Right kidney (tissue), 9 donors: Measurements from ENCODE around the gene DEFB116.
"Not testable (repeated sequence)": the region's sequence is repeated elsewhere in the genome, so short reads cannot be mapped to it uniquely, and the experiment has no call there.

Experiments used
- DNase-seq: peaks from one replicate; pipeline ENCODE4 v3.0.0-alpha.2; 2016
- long read RNA-seq, 8 donors: transcript quantifications; one replicate each; lab custom pipeline, GENCODE V29; 2026

The DEFB116 gene, protein sequence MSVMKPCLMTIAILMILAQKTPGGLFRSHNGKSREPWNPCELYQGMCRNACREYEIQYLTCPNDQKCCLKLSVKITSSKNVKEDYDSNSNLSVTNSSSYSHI
- long read RNA-seq, donor 1 = 0 reads
- long read RNA-seq, donor 2 = 0 reads
- long read RNA-seq, donor 3 = 0 reads
- long read RNA-seq, donor 4 = 0 reads
- long read RNA-seq, donor 5 = 0 reads
- long read RNA-seq, donor 6 = 0 reads
- long read RNA-seq, donor 7 = 0 reads
- long read RNA-seq, donor 8 = 0 reads

DNA sequence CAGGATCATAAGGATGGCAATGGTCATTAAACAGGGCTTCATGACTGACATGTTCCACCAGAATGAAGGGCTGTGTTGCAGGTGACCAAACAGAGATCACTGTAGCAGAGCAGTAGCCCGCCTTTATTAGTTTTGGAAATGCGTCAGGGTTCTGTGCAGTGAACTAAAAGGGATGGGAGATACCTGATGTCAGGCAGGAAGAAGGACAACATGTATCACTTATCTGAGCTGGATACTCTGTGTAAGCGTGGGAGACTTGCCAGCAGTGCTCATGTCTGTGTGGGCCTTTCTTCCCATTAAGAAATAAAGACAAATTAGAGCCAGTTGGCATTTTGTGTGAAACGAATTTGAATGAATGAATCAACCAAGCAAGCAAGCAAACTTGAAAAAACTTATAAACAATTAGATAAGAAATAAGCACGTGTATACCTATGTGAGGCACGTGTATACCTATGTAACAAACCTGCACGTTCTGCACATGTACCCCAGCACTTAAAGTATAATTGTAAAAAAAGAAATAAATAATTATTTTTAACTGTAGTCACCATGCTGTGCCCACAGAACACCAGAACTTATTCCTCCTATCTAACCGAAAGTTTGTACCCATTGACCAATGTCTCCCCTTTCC lies at the start of gene DEFB116:
DEFB116 (minus strand) TSS at position 51 of the 628 bp plus-strand sequence; CDS start at position 51, 0 bp downstream.
- DNase-seq = no peak

DNA sequence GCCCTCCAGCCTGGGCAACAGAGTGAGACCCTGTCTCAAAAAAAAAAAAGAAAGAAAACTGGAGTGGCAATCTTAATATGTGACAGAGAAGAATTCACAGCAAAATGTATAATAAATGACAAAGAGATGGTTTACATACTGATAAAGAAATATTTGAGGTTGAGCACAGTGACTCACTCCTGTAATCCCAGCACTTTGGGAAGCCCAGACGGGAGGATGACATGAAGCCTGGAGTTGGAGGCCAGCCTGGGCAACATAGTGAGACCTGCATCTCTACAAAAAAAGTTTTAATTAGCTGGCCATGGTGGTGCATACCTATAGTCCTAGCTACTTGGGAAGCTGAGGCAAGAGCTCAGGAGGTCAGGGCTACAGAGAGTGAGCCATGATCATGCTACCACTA lies 47.6 kb upstream of the DEFB116 start:
- DNase-seq = no peak

DNA sequence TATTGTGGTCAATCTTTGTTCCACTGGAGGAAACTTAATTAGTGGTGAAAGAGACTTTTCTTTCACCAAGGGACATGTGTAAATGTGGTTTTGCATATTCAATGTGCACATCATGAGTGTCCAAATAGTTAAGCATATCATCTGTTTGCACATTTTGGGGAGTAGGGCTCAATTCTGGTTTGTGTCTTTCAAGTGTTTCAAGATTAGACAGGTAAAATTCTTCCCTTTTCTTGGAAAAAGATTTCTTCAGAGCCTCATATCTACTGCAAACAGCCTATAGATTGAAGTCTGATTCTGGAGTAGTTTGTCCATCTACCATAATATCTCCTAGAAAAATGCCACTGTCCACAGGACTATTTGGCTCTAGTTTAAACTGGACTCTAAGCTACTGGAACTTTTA lies 33.1 kb upstream of the DEFB116 start:
- DNase-seq = no peak

DNA sequence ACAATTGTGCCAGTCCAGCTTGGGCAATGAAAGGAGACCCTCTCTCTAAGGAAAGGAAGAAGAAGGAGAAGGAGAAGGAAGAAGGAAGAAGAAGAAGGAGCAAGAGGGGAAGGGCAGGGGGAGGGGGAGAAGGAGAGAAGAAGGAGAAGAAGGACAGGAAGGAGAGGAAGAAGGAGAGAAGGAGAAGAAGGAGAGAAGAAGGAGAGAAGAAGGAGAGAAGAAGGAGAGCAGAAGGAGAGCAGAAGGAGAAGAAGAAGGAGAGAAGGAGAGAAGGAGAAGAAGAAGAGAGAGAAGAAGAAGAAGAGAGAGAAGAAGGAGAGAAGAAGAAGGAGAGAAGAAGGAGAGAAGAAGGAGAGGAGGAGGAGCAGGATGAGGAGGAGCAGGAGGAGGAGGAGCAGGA lies 22.5 kb upstream of the DEFB116 start:
- DNase-seq = no peak

DNA sequence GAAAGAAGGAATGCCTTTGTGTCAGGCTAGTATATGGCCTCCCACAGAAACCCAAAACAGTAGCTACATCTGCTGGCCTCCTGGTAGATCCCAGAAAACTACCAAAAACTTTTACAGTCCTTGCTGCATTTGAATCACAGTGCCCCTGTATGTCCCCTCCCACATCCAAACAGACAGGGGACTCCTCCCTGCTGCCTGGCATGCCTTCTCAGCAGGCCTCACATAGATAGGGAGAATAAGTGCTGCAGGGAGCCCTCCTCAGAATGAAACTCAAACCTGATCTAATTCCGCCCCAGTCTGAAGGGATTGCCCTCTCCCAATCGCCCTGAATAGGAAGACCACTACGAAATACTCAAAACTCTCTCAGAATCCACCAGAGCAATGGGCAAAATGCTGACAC lies 14.1 kb upstream of the DEFB116 start:
- DNase-seq = no peak

DNA sequence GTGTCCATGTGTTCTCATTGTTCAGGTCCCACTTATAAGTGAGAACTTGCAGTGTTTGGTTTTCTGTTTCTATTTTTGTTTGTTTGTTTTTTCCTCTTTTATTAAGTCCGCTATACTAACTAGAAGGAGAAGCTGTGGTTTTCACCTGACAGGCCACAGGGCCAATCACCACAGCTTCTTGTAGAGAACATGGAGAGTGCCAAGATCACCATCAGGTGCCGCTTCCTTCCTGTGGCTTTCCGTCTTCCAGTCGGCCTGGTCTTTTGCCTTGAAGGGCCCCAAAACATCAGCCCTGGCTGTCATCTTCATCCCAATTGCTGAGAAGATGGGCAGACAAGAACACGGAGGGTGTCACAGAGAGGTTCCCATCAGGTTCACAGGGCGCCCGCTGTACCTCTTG lies 23.4 kb downstream of the DEFB116 start:
- not testable (repeated sequence) for DNase-seq

DNA sequence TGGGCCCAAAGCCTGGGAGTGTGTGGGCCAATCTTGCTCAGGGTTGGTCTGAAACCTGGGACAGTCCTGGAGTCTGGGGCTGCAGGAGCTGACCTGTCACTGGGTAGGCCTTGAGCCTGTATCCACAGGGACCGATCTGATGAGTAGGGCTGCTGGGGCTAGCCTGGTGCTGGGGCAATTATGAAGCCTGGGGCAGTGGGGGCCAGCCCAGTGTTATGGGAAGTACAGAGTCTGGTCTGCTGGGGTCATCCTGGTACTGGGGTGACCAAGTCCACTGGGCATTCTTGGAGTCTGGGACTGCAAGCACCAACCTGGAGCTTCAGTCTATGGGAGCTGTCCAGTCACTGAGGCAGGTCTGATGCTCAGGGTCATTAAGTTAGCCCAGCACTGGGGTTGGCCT lies 30.2 kb downstream of the DEFB116 start:
- no peak for DNase-seq

DNA sequence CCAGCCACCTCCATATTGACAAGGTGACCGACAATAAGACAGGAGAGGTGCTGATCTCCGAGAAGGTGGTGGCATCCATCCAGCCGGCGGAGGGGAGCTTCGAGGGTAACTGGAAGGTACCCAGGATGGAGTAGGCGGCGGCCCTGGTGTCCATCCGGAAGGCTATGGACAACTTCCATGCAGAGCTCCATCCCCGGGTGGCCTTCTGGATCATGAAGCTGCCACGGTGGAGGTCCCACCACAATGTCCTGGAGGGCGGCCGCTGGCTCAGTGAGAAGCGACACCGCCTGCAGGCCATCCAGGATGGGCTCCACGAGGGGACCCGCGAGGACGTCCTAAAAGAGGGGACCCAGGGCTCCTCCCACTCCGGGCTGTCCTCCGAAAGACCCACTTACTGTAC lies 33.9 kb downstream of the DEFB116 start:
- DNase-seq = no peak

DNA sequence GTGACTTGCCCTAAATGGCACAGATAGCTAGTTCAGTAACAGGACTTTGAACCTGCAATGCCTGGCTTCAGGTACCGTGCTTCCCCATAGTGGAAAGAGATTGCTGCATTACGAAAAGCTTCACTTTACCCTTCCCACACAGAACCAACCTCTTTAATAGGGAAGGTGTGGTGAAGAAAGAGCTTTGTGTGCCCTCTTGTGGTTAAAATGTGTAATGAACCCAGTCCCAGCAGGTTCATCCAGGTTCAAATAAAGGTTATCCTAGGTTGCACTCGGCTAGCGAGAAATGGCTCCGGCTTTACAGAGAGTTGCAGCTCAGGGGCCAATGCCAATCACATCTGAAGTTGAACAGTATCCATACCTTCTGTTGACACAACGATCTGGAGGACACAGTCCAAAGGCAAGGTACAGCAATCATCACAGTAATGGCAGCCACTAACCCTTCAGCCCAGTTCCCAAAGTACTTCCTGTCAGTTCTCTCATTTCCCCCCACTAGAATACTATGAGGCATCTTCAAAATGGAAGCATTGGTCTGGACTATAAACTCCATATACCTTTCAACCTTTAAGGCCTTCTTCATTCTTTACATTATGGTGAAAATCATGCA lies 48.0 kb downstream of the DEFB116 start:
- DNase-seq = no peak

DNA sequence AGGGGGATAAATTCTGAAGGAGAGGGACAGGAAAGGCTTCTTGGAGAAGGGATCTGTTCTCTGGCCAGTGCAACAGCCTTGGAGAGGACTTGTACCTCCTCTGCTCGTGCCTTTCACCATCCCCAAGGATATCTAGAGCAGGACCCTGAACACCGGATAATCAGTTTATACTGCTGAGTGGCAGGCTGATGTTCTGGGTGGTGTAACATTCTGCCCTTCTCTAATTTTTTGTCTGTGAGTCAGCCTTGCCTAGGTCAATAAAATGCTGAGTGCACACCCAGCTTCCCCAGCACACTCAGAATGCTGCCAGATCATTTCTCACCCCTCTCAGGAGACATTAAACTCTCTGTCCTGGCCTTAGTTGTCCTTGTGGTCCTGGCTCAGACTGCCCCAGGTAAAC lies 51.0 kb downstream of the DEFB116 start, which contains the start of gene DEFB115:
DEFB115 (plus strand) TSS at position 301 of the 400 bp plus-strand sequence; CDS start at position 301, 0 bp downstream.
- no peak for DNase-seq

DNA sequence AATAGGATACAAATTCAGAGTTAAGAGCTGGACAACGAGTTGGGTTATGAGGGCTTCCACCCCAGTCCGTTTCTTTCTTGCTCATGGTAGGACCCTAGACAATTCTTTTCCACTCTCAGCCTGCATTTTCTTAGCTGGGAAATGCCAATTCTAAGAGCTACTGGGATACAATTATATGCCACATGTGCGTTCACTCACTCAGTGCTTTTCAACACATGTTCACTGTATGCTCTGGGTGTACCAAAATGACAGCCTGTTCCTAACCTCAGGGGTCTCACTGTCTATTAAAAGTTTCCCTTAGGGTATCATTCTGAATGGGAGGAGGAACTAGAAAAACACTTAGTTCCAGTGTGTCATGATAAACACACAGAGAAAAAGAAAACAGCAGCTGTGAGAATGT lies 51.4 kb downstream of the DEFB116 start:
- no peak for DNase-seq
